K562 (cell line): ENCODE results near the gene NRM. TPM values are rescaled to one million over a fixed set of nuclear protein-coding genes. Genes with fewer than 3 reads are reported as not detected.

Experiments used
- ATF6 ChIP-seq: sonication (generic); formaldehyde crosslinking; IDR thresholded peaks from 2 replicates; pipeline ENCODE4 v1.4.0; 2020; ENCODE audit warnings: mild to moderate bottlenecking, missing genetic modification reagents
- CHD7 ChIP-seq: fragments of 200-600 bp; sonication (generic); IDR thresholded peaks from one replicate; pipeline ENCODE4 v1.6.1; 2012; ENCODE audit warnings: mild to moderate bottlenecking, low read depth, low read length, inconsistent platforms
- CSDE1 ChIP-seq, 2 experiments: fragments of 450-650 bp; IDR thresholded peaks; 2 replicates each; pipeline ENCODE4 v1.6.1; 2016; ENCODE audit warnings: mild to moderate bottlenecking in 1 of 2
- E2F5 ChIP-seq: sonication (generic); formaldehyde crosslinking; IDR thresholded peaks from 2 replicates; pipeline ENCODE4 v1.8.0; 2022; ENCODE audit warnings: mild to moderate bottlenecking, missing genetic modification reagents
- GTF2B ChIP-seq: IDR thresholded peaks from 2 replicates; pipeline ENCODE4 v1.6.1; 2011; ENCODE audit not compliant: insufficient read length; ENCODE audit errors: extremely low read depth
- HOXB6 ChIP-seq: fragments of 250-450 bp; sonication (Bioruptor Pico); IDR thresholded peaks from 2 replicates; pipeline ENCODE4 v1.5.1; 2022; ENCODE audit warnings: mild to moderate bottlenecking, borderline replicate concordance
- NR2C2 ChIP-seq, 2 experiments: fragments of 200-800 bp in 1 of 2; sonication (Bioruptor generic) in 1 of 2; sonication (generic) in 1 of 2; formaldehyde crosslinking in 1 of 2; IDR thresholded peaks; 2 replicates each; pipeline versions ENCODE4 v1.6.1 to v1.8.0; 2016 to 2022; ENCODE audit warnings: mild to moderate bottlenecking in 1 of 2, missing compliant biosample characterization in 1 of 2, missing genetic modification characterization in 1 of 2, missing genetic modification reagents in 1 of 2
- POLR2G ChIP-seq: fragments of 200-400 bp; formaldehyde crosslinking; IDR thresholded peaks from 2 replicates; pipeline ENCODE4 v1.6.1; 2017; ENCODE audit warnings: low read depth, mild to moderate bottlenecking, antibody characterized with exemption, low read length, moderate library complexity
- RAD21 ChIP-seq, 2 experiments: fragments of 250-450 bp in 1 of 2; fragments of 450-650 bp in 1 of 2; sonication (Bioruptor Pico) in 1 of 2; formaldehyde crosslinking in 1 of 2; IDR thresholded peaks in 1 of 2; conservative IDR thresholded peaks in 1 of 2; 2 replicates each; pipeline versions ENCODE4 v1.4.0 to v1.8.0; 2020 to 2022; ENCODE audit warnings: mild to moderate bottlenecking in 2 of 2, moderate library complexity in 1 of 2
- ZZZ3 ChIP-seq: fragments of 450-650 bp; IDR thresholded peaks from 2 replicates; pipeline ENCODE4 v1.6.1; 2016; ENCODE audit warnings: antibody characterized with exemption, mild to moderate bottlenecking, moderate library complexity
- polyA plus RNA-seq, 8 experiments: library from polyadenylated mRNA; depleted of rRNA in 4 of 8; stranded (reverse) in 5 of 8; unstranded in 3 of 8; fragments of >200 nt; fragmentation: Nextera tagmentation in 2 of 8; fragmentation: Illumina TruSeq in 1 of 8; extraction: Ambion mirVana in 2 of 8; extraction: Trizol in 1 of 8; gene quantifications; 2 replicates each; pipeline versions ENCODE4 v1.2.1 to v1.2.3, GENCODE V29; 2011 to 2014; ENCODE audit warnings: inconsistent platforms in 1 of 8, missing spikeins in 1 of 8
- total RNA-seq, 7 experiments: library from RNA; depleted of rRNA in 6 of 7; stranded (reverse); fragments of >200 nt in 6 of 7; fragmentation: Illumina TruSeq in 2 of 7; extraction: Trizol in 2 of 7; gene quantifications; 2 replicates each; pipeline versions ENCODE4 v1.2.1 to v1.2.3, GENCODE V29; 2011 to 2021; ENCODE audit warnings: low replicate concordance in 1 of 7

NRM gene
- total and polyA plus RNA-seq, 9 of the 15 experiments (the other 6 are each of a cell fraction or from before 2014, with no cell fraction given): 9.7 to 58.2 (median 18.1) TPM

- TF ChIP-seq ATF6: 0 out of 2 replicates have a peak, but pooled peaks have one; percentile 42
- peak; percentile 71 for TF ChIP-seq POLR2G
- no peak for TF ChIP-seq ZZZ3
- 0 out of 4 replicates have a peak, but pooled peaks of 1 of the 2 experiments have one; percentile 9 for TF ChIP-seq RAD21 (CRISPR knock-in tag; conservative IDR thresholded peaks at IDR 0.05 in 1 of 2, IDR thresholded peaks at IDR 0.05 in 1 of 2)
- peak; percentile 75; the same call in 1 of the 2 replicates for TF ChIP-seq HOXB6 (CRISPR knock-in tag)
- no peak for TF ChIP-seq E2F5 (CRISPR knock-in tag)
- no peak for TF ChIP-seq CSDE1 (IDR thresholded peaks at IDR 0.05)
- peak; percentile 15 for TF ChIP-seq CHD7
- no peak for TF ChIP-seq NR2C2 (CRISPR knock-in tag; IDR thresholded peaks at IDR 0.05)
- TF ChIP-seq NR2C2 (tag; IDR thresholded peaks at IDR 0.05): 0 out of 2 replicates have a peak, but pooled peaks have one; percentile 14
- TF ChIP-seq GTF2B: no peak
Measured at GRCh38 chr6:30725713-30726505, 35.1 kb upstream of the NRM start (continued).
